Ishikawa (cell line): ENCODE measurements around the gene PEPD.
A peak's percentile ranks its signal among the peaks of the same experiment; 100 is the strongest.

ENCODE experiments used
- CEBPB ChIP-seq: IDR thresholded peaks from 2 replicates; pipeline ENCODE4 v1.6.1; 2012
- CREB1 ChIP-seq: IDR thresholded peaks from 2 replicates; pipeline ENCODE4 v1.6.1; 2012; ENCODE audit warnings: low read depth
- EGR1 ChIP-seq: IDR thresholded peaks from 2 replicates; pipeline ENCODE4 v1.6.1; 2012
- EP300 ChIP-seq: IDR thresholded peaks from 2 replicates; pipeline ENCODE4 v1.6.1; 2012; ENCODE audit warnings: borderline replicate concordance
- FOXM1 ChIP-seq: IDR thresholded peaks from 2 replicates; pipeline ENCODE4 v1.6.1; 2012; ENCODE audit warnings: low read depth, borderline replicate concordance
- NFIC ChIP-seq: IDR thresholded peaks from 2 replicates; pipeline ENCODE4 v1.6.1; 2012
- RAD21 ChIP-seq: IDR thresholded peaks from 2 replicates; pipeline ENCODE4 v1.6.1; 2012; ENCODE audit warnings: low read depth
- TAF1 ChIP-seq: IDR thresholded peaks from 2 replicates; pipeline ENCODE4 v1.6.1; 2012; ENCODE audit warnings: low read depth, mild to moderate bottlenecking
- TCF12 ChIP-seq: IDR thresholded peaks from 2 replicates; pipeline ENCODE4 v1.6.1; 2012; ENCODE audit warnings: low read depth
- TEAD4 ChIP-seq: IDR thresholded peaks from 2 replicates; pipeline ENCODE4 v1.6.1; 2012
- YY1 ChIP-seq: IDR thresholded peaks from 2 replicates; pipeline ENCODE4 v1.6.1; 2012; ENCODE audit warnings: low read depth
- ZBTB7A ChIP-seq: IDR thresholded peaks from 2 replicates; pipeline ENCODE4 v1.6.1; 2012; ENCODE audit warnings: low read depth
- TF ChIP-seq, protein P1 (sequence below): IDR thresholded peaks from 2 replicates; pipeline ENCODE4 v1.6.1; 2012; ENCODE audit warnings: low read depth, mild to moderate bottlenecking
- TF ChIP-seq, protein P2 (sequence below): IDR thresholded peaks from 2 replicates; pipeline ENCODE4 v1.6.1; 2012
- TF ChIP-seq, protein P3 (sequence below): IDR thresholded peaks from 2 replicates; pipeline ENCODE4 v1.6.1; 2012

PEPD gene

DNA sequence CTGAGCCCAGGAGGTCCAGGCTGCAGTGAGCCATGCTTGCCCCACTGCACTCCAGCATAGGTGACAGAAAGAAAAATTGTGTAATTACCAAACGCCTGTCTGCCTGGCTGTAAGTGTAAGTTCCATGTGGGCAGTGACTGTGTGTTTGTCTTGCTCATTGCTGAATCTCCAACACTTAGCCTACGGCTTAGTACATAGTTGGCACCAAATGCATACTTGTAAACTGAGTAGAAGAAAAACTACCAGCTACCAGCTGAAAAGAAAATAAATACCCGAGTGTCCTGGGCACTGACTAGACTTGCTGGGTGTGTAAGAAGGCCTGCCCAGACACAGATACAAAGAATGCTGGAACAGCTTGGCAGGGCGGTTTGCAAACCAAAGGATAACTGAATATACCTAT lies 150.8 kb downstream of the PEPD start:
- TF ChIP-seq RAD21 = no peak
- TF ChIP-seq TCF12 = no peak

DNA sequence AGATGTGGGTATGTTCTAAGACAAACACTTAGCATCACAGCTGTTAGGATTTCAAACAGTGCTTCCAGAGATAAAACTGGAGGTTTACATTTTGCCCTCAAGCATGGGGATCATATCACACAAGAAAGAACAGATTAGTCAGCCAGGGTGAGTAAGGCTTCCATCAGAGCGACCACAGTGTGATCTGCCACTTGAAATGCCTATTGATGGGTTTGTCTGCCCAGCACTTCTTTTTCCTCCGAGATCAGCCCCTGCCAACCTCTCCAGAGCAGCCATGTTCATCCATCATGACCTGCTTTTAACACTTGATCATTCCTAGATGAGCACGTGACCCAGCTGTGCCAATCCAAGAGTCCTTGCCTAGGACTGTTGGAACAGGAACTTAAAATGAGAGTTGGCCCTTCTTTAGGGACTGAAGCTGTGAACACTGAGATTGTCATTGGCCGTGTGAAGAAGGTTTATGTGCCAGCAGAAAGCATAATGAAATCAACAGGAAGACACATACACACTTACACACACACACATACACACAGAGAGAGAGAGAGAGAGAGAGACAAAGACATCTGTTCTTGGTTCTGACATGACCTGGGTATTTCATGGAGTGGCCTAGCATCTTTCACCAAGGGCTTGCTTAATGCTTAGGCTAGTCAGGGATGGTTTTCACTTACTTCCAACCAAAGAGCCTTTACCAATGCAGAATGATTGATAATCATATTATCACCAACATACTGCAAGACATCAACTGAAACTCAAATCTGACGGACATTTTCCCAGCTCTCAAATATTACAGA lies 153.3 kb downstream of the PEPD start:
- TF ChIP-seq, protein P1, sequence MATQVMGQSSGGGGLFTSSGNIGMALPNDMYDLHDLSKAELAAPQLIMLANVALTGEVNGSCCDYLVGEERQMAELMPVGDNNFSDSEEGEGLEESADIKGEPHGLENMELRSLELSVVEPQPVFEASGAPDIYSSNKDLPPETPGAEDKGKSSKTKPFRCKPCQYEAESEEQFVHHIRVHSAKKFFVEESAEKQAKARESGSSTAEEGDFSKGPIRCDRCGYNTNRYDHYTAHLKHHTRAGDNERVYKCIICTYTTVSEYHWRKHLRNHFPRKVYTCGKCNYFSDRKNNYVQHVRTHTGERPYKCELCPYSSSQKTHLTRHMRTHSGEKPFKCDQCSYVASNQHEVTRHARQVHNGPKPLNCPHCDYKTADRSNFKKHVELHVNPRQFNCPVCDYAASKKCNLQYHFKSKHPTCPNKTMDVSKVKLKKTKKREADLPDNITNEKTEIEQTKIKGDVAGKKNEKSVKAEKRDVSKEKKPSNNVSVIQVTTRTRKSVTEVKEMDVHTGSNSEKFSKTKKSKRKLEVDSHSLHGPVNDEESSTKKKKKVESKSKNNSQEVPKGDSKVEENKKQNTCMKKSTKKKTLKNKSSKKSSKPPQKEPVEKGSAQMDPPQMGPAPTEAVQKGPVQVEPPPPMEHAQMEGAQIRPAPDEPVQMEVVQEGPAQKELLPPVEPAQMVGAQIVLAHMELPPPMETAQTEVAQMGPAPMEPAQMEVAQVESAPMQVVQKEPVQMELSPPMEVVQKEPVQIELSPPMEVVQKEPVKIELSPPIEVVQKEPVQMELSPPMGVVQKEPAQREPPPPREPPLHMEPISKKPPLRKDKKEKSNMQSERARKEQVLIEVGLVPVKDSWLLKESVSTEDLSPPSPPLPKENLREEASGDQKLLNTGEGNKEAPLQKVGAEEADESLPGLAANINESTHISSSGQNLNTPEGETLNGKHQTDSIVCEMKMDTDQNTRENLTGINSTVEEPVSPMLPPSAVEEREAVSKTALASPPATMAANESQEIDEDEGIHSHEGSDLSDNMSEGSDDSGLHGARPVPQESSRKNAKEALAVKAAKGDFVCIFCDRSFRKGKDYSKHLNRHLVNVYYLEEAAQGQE = no peak
- TF ChIP-seq, protein P2, sequence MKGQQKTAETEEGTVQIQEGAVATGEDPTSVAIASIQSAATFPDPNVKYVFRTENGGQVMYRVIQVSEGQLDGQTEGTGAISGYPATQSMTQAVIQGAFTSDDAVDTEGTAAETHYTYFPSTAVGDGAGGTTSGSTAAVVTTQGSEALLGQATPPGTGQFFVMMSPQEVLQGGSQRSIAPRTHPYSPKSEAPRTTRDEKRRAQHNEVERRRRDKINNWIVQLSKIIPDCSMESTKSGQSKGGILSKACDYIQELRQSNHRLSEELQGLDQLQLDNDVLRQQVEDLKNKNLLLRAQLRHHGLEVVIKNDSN = peak; percentile 57
- no peak for TF ChIP-seq EP300
- TF ChIP-seq RAD21 = no peak

DNA sequence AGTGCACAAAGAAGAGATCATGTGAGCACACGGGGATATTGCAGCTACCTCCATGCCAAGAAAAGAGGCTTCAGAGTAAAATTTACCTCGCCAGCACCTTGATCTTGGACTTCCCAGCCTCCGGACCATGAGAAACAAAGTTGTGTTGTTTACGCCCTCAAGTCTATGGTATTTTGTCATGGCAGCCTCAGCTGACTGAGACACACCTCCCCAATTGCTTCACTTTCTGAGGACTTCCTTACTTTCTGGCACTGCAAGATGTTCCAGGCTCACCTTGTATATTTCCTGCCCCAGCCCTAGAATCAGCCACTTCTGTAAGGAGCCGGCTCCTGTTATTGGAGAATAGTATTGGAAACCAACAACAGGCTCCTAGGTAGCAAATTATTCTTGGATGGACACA lies 154.7 kb downstream of the PEPD start:
- TF ChIP-seq FOXM1 (no peak), TAF1 (no peak), EGR1 (no peak), TEAD4 (no peak), RAD21 (no peak), EP300 (no peak), CEBPB (no peak), TCF12 (no peak), ZBTB7A (no peak)
- TF ChIP-seq, protein P3, sequence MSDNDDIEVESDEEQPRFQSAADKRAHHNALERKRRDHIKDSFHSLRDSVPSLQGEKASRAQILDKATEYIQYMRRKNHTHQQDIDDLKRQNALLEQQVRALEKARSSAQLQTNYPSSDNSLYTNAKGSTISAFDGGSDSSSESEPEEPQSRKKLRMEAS = no peak
- TF ChIP-seq, protein P1 = no peak
- TF ChIP-seq, protein P2 = no peak

DNA sequence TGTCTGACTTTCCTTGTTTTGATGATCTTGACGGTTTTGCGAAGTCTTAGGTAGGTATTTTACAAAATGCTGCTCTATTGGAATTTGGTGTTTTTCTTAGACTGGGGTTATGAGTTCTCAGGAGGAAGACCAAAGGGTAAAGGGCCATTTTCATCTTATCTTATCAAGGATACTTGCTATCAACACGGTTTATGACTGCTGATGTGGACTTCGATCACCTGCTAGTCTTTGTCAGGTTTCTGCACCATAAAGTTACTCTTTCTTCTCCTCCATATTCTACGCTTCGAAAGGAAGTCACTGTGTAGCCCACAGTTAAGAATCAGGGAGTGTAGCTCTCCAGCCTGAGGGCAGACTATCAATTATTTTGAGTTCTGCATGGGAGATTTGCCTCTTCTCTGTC lies 155.5 kb downstream of the PEPD start:
- TF ChIP-seq EP300 (no peak), YY1 (no peak), CEBPB (no peak), TEAD4 (no peak), ZBTB7A (no peak), TAF1 (no peak), NFIC (no peak), RAD21 (no peak), CREB1 (no peak), FOXM1 (no peak), TCF12 (no peak), EGR1 (no peak)
- TF ChIP-seq, protein P3 = no peak
- TF ChIP-seq, protein P2 = no peak
- TF ChIP-seq, protein P1 = no peak

DNA sequence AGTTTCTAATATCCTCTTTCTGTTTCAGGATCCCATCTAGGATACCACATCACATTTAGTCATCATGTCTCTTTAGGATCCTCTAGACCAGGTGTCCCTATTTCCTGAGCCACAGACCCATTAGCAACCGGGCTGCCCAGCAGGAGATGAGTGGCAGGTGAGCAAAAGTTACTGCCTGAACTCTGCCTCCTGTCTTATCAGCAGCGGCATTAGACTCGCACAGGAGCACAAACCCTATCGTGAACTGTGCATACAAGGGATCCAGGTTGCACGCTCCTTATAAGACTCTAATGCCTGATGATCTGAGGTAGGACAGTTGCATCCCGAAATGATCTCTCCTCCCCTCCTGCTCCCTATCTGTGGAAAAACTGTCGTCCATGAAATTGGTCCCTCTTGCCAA lies 155.9 kb downstream of the PEPD start:
- TF ChIP-seq YY1 (no peak), CEBPB (no peak), TCF12 (no peak), NFIC (no peak), TAF1 (no peak), CREB1 (no peak), ZBTB7A (no peak), EP300 (no peak), TEAD4 (no peak), FOXM1 (no peak), RAD21 (no peak), EGR1 (no peak)
- TF ChIP-seq, protein P2 = no peak
- TF ChIP-seq, protein P1 = no peak
- TF ChIP-seq, protein P3 = no peak
